HG03469 (cell line): ENCODE measurements around the gene WASL.

ENCODE experiments used
- ATAC-seq: cut with Tn5 transposase; IDR thresholded peaks from one replicate; pipeline ENCODE4 v1.9.1; 2021; ENCODE audit warnings: mild to moderate bottlenecking, moderate library complexity, moderate number of reproducible peaks; ENCODE audit not compliant: unreplicated experiment

WASL gene

DNA sequence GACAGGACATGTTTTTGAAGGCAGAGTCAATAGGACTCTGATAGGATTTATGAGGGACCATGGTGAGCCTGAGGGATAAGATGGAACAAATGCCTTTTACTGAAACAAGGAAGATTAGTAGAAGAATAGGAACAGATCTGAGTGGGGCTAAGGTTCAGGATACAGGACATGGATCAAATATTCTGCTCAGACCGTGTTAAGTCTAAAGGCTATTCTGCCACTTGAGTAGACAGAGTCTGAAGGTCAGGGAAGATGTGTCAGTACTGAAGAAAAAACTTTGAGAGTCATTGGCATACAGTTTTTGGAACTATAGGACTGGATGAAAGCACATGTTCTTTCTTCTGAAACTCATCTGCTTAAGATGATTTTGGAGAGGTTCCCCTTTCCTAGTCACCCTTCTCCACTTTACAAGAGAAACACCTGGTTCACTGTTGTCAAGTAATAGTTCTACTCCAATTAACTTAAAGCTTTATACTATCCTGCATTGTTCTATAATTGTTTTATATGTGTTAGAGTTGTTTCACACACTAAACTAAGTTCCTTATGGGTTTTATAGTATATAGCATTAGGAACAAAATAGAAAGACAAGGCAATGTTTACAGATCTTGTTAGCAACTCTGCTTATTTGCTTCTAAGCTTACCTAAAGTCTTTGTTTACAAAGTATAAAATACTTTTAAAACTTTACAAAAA, 43.4 kb downstream of the WASL start:
- ATAC-seq: no peak

DNA sequence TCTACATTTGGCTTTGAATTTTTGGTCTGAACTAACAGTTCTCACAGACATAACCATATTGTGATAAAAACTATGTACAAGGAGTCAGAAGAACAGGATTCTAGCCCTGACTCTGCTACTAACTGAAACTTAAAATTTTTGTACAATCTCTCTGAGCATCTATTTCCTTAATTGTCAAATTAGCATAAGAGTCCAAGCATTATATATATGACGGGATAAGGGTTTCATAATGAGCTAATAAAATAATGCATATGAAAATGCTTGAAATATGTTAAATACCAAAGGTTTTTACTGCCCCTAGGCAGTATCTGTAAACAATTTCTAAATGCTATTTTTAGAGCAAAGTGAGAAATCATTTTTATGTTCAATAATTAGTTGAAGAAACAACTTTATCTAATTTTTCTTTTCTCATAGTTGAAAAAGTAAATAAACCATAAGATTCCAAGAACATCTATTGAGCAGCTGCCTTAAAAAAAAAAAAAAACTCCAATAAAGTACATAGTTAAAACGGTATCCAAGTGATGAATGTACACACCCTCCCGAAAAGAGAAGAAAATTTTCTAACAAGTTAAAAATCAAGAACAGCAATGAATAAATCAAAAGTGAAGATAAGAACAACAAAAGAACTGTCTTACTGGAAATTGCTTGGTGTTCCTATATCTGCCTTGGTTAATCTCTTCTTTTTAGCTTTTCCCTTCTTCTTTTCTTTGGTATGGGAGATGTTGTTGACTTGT, 52.7 kb downstream of the WASL start:
- ATAC-seq: no peak

DNA sequence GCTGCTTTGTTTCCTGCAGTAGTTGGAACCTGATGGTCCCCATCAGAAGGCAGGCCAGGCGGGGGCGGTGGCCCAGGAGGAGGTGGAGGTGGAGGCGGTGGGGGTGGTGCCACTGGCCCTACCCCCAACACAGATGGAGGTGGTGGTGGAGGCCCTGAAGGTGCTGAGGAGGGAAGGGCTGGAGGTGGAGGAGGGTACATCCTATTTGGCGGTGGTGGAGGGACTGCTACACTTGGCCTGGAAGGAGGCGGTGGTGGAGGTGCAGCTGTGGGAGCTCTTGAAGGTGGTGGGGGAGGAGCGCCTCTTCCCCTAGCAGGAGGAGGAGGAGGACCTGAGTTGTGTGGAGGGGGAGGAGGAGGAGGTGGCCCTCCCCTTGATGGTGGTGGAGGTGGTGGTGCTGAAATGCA, 56.3 kb downstream of the WASL start:
- no peak for ATAC-seq

DNA sequence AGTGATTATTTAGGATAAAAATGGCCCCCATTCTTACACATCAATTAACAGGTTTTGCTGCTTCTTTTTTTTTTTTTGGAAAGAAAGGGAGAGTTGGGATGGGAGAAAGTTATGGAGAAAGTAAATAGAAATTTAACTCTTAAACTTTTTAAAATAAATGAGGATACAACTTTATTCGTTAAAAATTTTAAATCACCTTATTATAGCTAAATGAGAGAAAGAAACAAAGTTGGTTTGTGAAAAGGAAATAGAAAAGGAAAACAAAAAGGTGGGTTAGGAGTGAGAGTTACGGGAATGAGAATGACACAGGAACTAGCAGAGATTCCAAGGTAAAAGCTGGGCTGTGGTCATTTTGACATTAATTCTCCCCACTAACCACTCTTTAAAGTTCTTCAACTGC, 58.3 kb downstream of the WASL start:
- ATAC-seq: no peak

DNA sequence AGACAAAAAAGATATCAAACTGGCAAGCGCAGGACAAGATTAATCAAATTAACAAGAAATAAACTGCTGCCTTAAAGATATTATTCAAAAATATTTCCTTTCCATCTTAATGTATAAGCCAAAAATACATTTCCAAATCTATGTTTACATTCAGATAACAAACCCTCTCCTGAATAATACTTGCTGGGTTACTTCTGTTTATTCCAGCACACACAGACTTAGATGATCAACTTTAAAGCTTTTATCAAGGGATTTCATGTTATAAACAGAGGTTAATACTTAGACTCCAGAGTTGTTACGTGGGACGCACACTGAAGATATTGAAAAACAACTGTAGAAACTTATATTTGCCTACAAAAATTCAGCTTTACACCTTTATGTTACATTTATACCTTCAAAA, 59.6 kb downstream of the WASL start:
- no peak for ATAC-seq

DNA sequence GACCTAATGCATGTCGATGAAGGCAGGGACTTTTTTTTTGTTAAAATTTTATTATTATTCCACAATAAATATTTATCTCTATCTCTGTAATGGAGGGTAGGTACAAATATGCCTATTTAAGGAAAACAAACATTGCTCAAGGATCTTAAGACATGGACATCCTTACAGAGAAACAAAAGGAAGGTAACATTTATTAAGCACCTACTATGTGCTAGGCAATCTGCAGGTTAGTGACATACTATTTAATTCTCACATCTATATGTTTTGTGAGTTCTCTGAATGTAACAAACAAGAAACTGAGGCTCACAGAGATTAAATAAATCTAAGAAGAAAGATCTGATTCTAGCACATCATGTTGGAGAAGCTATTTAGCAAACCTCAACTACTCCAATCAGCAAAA, 61.1 kb downstream of the WASL start:
- no peak for ATAC-seq

DNA sequence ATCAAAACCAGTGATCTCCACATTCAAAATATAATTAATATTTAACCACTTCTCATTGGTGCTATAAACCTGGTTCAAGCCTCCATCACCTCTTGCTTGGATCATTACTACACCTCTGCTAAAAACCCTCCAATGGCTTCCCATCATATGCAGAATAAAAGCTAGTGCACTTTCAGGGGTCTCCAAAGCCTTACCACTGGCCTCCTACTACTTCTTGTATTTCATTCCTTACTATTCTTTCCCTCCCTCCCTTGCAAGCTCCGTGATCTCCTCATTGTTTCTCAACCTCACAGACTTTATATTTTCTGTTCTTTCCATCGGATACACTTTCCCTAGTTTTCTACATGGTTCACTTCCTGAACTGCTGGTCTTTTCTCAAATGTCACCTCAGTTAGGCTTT, 61.6 kb downstream of the WASL start:
- ATAC-seq: no peak

DNA sequence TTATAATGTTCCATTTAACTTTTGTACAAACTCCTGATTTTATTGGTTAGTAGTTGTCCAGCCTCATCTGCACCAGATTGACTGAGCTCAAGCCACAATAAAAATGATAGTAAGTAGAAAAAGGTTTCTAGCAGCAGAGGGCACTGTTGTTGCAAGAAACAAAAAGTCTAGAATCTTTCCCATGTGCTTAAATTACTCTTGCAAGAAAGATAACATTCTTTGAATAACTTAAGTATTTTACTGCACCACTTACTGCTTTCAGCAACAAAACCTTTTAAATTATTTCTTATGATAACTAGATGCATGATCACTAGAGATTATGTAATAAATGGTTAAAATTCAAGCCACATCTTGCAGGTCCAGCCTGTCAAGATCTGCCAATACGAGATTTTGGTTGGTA, 66.1 kb downstream of the WASL start:
- ATAC-seq: no peak

DNA sequence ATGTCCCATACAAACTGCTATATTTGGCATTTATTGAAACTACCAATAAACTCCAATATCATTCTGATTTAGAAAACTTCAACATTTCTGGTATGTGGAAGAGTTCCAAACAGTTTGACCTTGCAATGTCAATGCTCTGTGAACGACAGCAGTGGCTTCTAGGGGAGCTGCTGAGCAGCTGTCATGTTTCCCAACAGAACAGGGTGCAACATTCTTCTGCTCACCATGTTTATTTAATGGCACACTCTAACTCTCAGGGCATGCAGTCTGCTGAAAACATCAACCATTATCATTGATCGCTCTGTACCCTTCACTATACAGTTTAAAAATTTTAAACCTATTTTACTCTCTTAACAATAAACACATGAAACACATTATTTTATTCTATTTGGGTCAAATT, 67.2 kb downstream of the WASL start:
- ATAC-seq: no peak

DNA sequence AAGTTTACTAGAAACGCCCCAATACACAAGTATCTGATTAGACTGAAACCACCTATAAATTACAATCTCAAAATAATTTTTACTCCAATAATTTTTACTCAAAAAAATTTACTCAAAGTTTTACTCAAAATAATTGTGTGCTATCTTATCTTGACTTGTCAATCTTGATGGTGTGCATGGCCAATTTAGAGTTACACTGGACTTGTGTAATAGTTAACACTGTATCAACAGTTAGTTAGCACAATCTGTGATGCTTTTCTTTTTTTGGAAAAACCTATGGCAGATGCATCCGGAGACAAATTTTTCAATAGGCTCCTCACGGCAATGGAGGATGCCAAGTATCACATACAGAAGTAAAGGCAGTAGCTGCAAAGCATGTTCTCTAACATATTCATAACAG, 68.2 kb downstream of the WASL start:
- no peak for ATAC-seq

DNA sequence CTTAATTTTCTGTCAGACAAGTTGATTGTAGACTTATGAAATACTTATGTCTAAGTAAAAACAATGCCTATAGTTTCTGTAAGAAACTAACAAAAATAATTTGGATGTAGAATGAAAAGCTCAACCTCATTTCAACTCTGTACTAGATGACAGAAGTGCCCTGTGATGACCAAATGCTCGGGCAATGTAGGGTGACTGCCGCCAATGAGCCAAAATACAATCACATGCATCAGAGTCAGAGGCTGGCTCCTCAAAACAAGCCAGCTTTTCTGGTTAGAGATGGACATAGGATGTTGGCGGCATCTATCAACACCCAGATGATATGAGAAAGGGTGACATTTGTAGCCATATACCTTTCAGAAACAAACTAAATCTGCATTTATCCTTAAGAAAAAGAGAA, 69.2 kb downstream of the WASL start:
- no peak for ATAC-seq

DNA sequence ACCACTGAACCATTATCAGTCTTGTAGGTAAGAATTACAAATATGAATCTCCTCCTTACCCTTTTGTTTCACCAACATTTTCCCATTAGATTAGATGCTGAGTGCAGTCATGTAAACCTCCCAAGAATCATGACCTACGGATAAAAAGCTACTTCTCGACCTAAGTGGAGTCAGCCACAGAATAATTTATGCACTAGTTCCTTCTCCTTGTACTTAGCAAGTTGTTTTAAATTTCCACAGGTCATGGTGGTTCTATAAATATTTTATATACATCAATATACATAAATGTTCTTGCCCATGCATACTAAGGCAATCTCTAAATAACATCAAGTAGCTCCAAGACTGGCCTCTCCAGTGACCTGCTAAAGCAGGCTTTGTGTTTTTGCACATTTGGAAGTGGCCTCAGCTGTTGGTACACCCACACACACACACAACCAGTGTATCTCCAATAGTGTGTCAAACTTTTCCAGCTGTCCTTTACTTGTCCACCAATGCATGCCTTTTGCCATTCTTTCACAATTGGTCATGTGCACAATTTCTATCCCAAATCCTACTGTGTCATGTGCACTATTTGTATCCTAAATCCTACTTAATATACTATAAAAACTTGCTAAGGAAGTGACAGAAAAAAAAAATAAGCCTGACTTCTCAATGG, 71.6 kb downstream of the WASL start:
- ATAC-seq: no peak

DNA sequence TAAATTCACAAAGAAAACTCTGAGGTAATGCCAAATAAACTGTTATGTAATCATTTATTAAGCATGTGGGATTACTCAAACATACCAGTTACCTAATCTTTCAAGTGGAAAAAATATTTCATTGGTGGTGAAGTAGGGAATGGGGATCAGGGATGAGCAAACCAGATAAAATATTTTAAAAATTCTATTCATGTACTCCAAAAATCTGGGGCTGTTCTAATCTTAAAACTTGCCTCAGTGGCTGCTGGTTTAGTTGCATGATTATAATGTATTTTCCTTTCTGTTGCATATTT, 73.7 kb downstream of the WASL start:
- no peak for ATAC-seq

DNA sequence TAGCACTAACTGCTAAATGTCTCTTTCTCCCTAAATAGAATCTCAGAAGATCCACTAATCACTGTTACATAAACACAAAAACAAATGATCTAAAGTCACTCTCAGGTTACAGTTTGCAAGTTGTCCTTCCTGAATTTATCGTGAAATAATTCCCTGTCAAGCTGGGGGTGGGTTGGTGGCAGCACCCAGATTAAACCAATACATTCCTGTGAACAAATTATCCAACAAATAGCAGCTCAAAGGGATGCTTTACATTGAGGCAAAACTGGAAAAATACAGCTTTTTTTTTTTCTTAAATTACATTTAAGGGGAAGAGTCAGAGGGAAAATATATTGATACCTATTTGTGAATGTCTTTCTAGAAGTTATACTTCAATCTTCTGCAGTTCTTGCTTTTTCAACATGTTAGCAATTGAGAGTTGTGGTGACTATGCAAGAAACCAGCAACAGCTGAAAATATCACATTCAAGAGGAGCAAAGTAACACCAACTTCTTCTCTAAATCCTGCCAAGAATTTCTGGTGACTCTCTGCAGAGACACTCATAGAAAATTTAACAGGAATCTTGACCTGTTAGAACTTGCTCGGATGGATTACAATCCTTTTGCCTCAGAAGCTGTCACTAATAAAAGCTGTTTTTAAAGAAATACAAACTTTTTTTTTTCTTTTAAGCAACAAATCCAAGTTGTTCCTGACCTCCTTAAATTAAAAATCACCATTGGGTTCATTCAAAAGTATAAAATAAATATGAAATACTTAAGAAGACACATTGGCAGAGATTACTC, 74.2 kb downstream of the WASL start:
- ATAC-seq: no peak

DNA sequence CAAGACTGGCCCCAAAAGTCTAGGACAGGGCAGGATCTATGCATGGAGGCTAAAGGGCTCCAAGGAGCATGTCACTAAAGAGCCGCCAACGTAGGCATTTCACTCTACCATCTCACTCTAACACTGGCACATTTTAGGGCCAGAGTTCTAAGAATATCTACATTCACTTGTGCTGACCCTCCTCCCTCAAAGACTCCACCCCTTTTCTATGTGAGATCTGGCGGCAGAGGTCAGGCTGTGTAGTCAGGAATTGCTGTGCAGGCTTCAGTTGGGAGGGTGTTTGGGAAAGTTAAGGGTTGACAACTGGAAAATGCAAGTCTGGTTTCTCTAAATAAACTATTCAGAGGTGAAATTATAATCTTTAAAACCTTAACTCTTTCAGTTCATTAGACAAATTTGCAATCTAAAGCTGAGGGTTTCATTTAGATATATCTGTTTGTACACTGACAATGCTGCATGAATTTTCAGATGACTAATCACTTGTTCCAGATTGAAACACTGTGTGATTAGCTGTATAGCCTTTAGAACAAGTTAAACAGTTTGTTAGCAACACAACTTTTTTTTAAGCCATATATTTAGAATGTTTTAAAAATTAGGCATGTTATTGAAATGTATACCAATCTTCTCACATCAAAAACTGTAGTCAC, 74.9 kb downstream of the WASL start:
- no peak for ATAC-seq

DNA sequence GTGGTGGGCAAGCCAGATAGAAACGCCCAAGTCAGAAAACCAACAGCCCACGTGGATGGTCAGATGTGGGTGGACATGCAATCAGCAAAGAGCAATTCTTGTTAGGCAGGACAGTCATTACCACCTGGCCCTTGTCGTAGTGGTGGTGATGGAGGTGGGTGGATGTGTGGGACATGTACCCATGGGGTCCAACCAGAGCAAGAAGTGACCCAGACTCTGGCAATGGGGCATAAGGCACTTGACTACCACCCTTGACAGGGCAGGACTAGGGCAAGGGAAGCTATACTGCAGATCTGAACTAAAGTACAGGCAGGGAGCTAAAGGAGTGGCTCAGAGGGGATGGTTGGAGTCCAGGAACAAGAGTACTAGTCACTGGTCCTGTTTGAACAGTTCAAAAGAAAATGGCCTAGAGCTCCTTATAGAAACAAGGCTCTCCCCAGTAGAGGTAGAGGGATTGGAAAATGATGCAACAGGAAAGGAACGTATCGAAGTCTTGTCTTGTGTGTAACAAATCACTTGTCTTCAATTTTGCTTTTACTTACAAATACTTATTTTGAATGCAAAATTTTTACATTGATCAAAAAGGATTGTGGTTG, 75.6 kb downstream of the WASL start:
- no peak for ATAC-seq

DNA sequence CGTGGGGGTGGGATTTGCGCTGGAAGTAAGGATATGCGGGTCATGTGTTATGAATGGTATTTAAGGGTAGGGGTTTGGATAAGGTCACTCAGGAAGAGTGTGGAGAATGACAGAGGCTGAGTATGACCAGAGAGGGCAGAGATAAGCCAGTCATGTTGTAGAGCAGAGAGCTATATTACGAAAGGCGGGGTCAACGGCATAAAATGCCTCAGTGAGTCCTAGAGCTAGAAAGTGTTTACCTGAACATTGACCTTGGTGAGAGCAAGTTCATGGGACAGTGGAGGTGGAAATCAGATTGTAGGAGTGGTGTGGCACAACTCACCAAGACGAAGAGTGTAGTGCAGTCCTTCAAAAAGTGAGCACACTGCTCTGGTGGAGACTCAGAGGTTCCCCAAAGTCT, 79.3 kb downstream of the WASL start:
- ATAC-seq: no peak

DNA sequence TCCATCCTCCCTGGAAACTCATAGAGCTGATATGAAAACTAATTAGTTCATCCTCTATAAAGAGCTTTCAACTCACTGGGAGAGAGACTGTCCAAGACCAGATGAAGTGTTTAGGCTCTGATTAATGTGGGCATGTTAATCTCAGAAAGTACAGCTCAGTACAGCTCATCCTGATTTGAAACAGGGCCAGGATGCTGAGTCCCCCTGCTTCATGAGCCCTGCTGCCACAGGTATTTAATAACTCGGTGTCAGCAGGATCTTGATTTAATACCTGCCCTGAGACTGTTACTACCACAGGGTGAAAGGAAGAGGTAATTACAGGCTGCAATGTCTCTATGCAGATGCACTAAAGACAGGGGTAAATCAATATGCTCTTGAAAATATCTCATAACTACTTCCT, 82.3 kb downstream of the WASL start:
- ATAC-seq: no peak

DNA sequence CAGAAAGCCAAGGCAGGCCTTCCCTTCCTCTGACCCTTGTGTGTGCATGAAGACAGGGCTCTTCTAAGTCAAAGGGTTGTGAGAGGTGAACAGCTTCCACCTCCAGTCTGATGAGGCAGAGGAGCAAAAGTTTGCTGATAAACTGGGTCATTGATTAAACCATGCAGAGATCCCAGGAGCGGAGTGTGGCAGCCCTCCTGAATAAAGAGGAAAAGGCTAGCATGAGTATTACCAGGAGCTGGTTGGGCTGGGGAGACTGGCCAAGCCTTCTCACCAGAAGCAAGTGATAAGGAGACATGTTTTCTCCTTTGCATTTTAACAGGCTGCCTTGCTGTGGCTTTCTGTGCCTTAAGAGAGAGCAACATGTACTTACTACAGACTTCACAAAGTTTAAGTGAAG, 82.9 kb downstream of the WASL start:
- no peak for ATAC-seq

DNA sequence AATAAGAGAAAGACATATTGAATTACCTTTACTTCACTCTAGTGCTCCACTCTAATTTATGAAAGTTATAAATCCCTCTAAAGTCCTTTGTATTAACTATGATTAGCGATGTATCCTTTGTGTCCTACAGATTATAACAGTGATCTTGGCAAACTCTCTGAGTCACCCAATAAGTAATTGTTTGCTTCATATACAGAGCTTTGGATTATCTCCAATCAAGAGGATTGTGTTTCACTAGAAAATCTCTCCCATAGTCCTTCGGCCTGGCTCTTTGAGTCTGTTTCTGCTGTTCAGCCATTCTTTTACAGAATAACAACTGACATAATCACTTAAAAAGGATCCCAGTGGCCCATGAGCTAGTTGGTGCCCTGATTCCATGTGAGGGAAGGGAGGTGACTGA, 83.6 kb downstream of the WASL start:
- ATAC-seq: no peak

DNA sequence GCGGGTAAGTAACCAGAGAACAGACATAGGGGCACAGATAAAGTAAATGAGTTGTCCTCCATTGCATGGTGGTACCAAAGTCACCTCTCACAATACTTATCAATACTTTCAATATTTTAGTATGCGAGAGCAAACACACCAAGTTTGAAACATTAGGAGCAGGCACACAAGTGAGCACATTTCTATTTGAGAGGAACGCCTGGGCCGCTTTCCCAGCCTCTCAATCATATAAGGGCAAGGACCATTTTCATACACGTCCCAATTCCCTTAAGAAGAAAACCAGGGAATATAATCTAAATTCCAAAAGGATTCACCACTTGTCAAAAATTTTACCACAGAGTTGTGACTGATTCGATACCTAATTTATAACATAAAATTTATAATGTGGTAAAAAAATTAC, 85.6 kb downstream of the WASL start:
- no peak for ATAC-seq
